Calu3 (cell line): ENCODE measurements around the gene SH3RF3. TPM values are rescaled to one million over a fixed set of nuclear protein-coding genes. Genes with fewer than 3 reads are reported as not detected.

Experiments
- BruUV-seq: library from RNA; stranded (reverse); fragments of 400-500 nt; replicated peaks from 2 replicates; lab custom pipeline; 2021; lab: Mats Ljungman, UMichigan
- CTCF ChIA-PET: fragments of 300-600 bp; sonication (Branson Sonifier 250); formaldehyde crosslinking; loops from one replicate; lab custom pipeline; 2022; ENCODE audit warnings: antibody characterized with exemption; lab: Charles Lee
- DNase-seq: peaks from one replicate; pipeline ENCODE4 v3.0.0; 2022
- H3K27ac Mint-ChIP-seq: one replicate; pipeline ENCODE4 v1.8.0; 2022; ENCODE audit warnings: mixed read lengths; ENCODE audit not compliant: unreplicated experiment
- H3K27me3 Mint-ChIP-seq: one replicate; pipeline ENCODE4 v1.8.0; 2022; ENCODE audit warnings: mixed read lengths; ENCODE audit not compliant: unreplicated experiment
- H3K36me3 Mint-ChIP-seq: one replicate; pipeline ENCODE4 v1.8.0; 2022; ENCODE audit warnings: mild to moderate bottlenecking, moderate library complexity, mixed read lengths; ENCODE audit not compliant: insufficient read depth, unreplicated experiment
- H3K4me1 Mint-ChIP-seq: one replicate; pipeline ENCODE4 v1.8.0; 2022; ENCODE audit warnings: mild to moderate bottlenecking, low read depth, mixed read lengths; ENCODE audit not compliant: unreplicated experiment
- H3K4me3 Mint-ChIP-seq: one replicate; pipeline ENCODE4 v1.8.0; 2022; ENCODE audit warnings: mild to moderate bottlenecking, low read depth, moderate library complexity, mixed read lengths; ENCODE audit not compliant: unreplicated experiment
- H3K9me3 Mint-ChIP-seq: one replicate; pipeline ENCODE4 v1.8.0; 2022; ENCODE audit warnings: low read depth, mixed read lengths; ENCODE audit not compliant: unreplicated experiment
- CTCF ChIP-seq: fragments of 200-600 bp; IDR thresholded peaks from one replicate; pipeline ENCODE4 v1.8.0; 2022; ENCODE audit warnings: antibody characterized with exemption; ENCODE audit not compliant: unreplicated experiment
- intact Hi-C: fragments of 100-400 bp; cut with micrococcal nuclease; formaldehyde crosslinking; loops from one replicate; pipeline ENCODE4 v1.10.0; 2022; ENCODE audit not compliant: unreplicated experiment
- total RNA-seq: library from RNA; stranded (reverse); gene quantifications from 2 replicates; pipeline ENCODE4 v1.2.3, GENCODE V29; 2022

Gene SH3RF3
- total RNA-seq, 1 experiment from 2014 or later = 0.17 TPM

- DNase-seq = no peak
- Mint-ChIP-seq H3K4me1 (no peaks in the 10 kb centered on the region), H3K36me3 (no peaks in the 10 kb centered on the region), H3K9me3 (no peaks in the 10 kb centered on the region), H3K27ac (no peak overlapping the region), H3K27me3 (peaks cover 94% of the 10 kb centered on the region), H3K4me3 (no peak overlapping the region)
- CTCF ChIA-PET = no interaction called here
- TF ChIP-seq CTCF = no peak
- intact Hi-C loops = no loop called here
- no TSS peak for BruUV-seq
Measured at GRCh38 chr2:109459485-109459884, 330.5 kb downstream of the SH3RF3 start.

- BruUV-seq = no TSS peak
- Mint-ChIP-seq H3K36me3 (no peaks in the 10 kb centered on the region), H3K27ac (no peak overlapping the region), H3K4me1 (no peaks in the 10 kb centered on the region), H3K27me3 (peaks cover 94% of the 10 kb centered on the region), H3K4me3 (no peak overlapping the region), H3K9me3 (no peaks in the 10 kb centered on the region)
- TF ChIP-seq CTCF = no peak
- intact Hi-C loops = no loop called here
- no peak for DNase-seq
- CTCF ChIA-PET = no interaction called here
Measured at GRCh38 chr2:109460553-109461324, 331.7 kb downstream of the SH3RF3 start.

GRCh38 chr2:109463236-109463635 lies 334.2 kb downstream of the SH3RF3 start:
- CTCF ChIA-PET = no interaction called here
- intact Hi-C loops = no loop called here
- Mint-ChIP-seq H3K4me1 (no peaks in the 10 kb centered on the region), H3K4me3 (no peak overlapping the region), H3K9me3 (no peaks in the 10 kb centered on the region), H3K27me3 (peaks cover 94% of the 10 kb centered on the region), H3K27ac (no peak overlapping the region), H3K36me3 (no peaks in the 10 kb centered on the region)
- no peak for TF ChIP-seq CTCF
- BruUV-seq = no TSS peak
- no peak for DNase-seq

- no peaks in the 10 kb centered on the region for H3K4me1 Mint-ChIP-seq
- intact Hi-C loops = no loop called here
- no TSS peak for BruUV-seq
- no peak overlapping the region for H3K27ac Mint-ChIP-seq
- no peak for TF ChIP-seq CTCF
- H3K27me3 Mint-ChIP-seq = peaks cover 94% of the 10 kb centered on the region
- H3K9me3 Mint-ChIP-seq = no peaks in the 10 kb centered on the region
- DNase-seq = no peak
- CTCF ChIA-PET = no interaction called here
- no peaks in the 10 kb centered on the region for H3K36me3 Mint-ChIP-seq
- H3K4me3 Mint-ChIP-seq = no peak overlapping the region
Measured at GRCh38 chr2:109463891-109464290, 334.9 kb downstream of the SH3RF3 start.
